Stimulated activated effector memory CD8-positive, alpha-beta T cell treated with anti-CD3 and anti-CD28 coated beads, Interleukin-12 subunit alpha, Interleukin-12 subunit beta, amount 100 ng/mL, for 72 hours (primary cell): ENCODE data around the gene EPHA8.

Experiments used
- ATAC-seq: fragments of 150-1000 bp; cut with Tn5 transposase; 2 replicates; pipeline ENCODE4 v1.10.0; 2021
- DNase-seq, 2 donors: peaks; one replicate each; pipeline ENCODE4 v3.0.0; 2021 to 2022; ENCODE audit warnings: low spot score in 2 of 2
- H3K27ac Mint-ChIP-seq: one replicate; pipeline ENCODE4 v1.8.0; 2022; ENCODE audit warnings: mild to moderate bottlenecking, mixed read lengths
- H3K36me3 Mint-ChIP-seq: one replicate; pipeline ENCODE4 v1.8.0; 2022; ENCODE audit warnings: mild to moderate bottlenecking, mixed read lengths
- H3K4me1 Mint-ChIP-seq: one replicate; pipeline ENCODE4 v1.8.0; 2022; ENCODE audit warnings: mixed read lengths
- H3K4me3 Mint-ChIP-seq: one replicate; pipeline ENCODE4 v1.8.0; 2022; ENCODE audit warnings: mild to moderate bottlenecking, mixed read lengths
- H3K9me3 Mint-ChIP-seq: one replicate; pipeline ENCODE4 v1.8.0; 2022; ENCODE audit warnings: mixed read lengths

The EPHA8 gene

GRCh38 chr1:22645931-22646330, 82.6 kb downstream of the EPHA8 start:
- Mint-ChIP-seq H3K4me1 (no peaks in the 10 kb centered on the region), H3K4me3 (no peak overlapping the region), H3K27ac (no peak overlapping the region), H3K36me3 (no peaks in the 10 kb centered on the region), H3K9me3 (no peaks in the 10 kb centered on the region)
- ATAC-seq (no peak), DNase-seq (no peak)

DNA sequence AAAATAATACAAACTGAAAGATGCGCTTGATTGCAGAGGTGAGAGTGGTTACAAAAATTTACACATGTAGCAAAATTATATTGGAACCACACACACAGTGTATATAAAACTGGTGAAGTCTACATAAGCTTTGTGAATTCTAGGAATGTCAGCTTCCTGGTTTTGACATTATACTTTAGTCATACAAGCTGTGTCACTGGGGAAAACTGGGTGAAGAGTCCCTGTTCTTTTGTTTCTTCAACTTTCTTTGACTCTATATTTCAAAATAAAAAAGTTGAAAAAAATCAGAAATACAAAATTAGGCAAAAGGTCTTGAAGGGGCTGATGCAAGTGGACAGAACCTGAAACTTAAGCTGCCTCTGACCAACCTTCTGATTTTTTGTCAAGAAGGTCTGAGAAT, 83.1 kb downstream of the EPHA8 start:
- ATAC-seq, result no peak
- Mint-ChIP-seq H3K4me1 (no peaks in the 10 kb centered on the region), H3K9me3 (no peaks in the 10 kb centered on the region), H3K36me3 (no peaks in the 10 kb centered on the region), H3K27ac (no peak overlapping the region), H3K4me3 (no peak overlapping the region)
- DNase-seq, result no peak

- no peak overlapping the region for H3K4me3 Mint-ChIP-seq
- no peaks in the 10 kb centered on the region for H3K9me3 Mint-ChIP-seq
- ATAC-seq (no peak), DNase-seq (no peak)
- H3K4me1 Mint-ChIP-seq, result no peaks in the 10 kb centered on the region
- no peaks in the 10 kb centered on the region for H3K36me3 Mint-ChIP-seq
- no peak overlapping the region for H3K27ac Mint-ChIP-seq
Observed at GRCh38 chr1:22650089-22650693, 86.9 kb downstream of the EPHA8 start.

DNA sequence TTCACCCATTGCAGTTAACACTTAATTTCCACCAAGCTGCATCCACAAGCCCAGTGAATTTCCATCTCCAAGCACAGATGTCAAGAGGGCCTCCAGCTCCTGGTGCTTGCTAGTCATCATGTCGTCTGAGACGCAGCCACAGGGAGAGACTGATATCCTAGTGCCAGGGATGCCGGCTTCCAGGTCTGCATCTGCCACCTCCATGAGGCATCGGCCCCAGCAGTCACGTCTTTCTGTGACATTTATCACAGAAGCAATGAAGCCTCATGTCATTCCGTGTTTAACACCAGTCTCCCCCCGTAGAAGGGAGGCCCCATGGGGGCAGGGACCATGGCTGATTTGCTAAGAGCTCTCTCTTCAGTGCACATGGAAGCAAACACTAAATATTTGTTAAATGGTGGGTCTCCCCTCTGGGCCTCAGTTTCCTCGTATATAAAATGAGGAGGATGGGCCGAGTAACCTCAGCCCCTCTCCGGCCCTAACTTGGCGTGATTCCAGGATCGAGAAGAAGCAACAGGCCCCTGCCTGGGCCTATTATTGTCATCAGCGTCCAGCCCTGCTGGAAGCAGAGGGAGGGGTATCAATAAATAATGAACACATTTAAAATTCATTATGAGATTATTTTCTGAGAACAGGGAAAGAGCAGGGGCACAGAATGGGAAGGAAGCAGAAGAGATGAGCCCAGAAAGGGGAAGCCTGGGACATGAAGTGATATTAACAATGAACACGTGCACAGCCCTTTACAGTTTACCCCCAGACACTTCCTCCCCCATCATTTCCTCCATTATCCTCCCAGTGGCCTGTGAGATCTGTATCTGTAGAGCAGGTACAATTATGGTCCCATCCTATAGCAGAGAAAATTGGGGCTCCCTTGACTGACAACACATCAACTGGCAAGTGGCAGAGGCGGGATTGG, 88.9 kb downstream of the EPHA8 start:
- ATAC-seq (no peak), DNase-seq (no peak)
- Mint-ChIP-seq H3K36me3 (no peaks in the 10 kb centered on the region), H3K27ac (no peak overlapping the region), H3K9me3 (no peaks in the 10 kb centered on the region), H3K4me1 (no peaks in the 10 kb centered on the region), H3K4me3 (no peak overlapping the region)

DNA sequence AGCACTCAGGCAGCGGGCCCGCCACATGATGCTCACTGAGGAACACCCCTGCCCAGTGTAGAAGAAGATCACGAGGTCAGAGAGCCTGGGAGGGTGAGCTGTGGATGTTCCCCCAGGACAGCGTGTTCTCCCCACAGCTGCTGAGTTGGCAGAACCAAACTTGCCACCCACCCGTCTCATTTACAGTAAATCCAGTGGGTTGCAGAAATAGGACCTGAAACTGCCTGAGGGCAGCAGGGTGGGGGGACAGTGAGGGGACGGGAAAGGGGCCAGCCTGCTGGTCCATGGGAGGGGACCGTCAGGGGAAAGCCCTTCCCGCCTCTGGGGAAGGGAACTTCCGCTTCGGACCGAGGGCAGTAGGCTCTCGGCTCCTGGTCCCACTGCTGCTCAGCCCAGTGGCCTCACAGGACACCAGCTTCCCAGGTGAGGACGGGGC, 89.6 kb downstream of the EPHA8 start, which contains the start of gene C1QB:
C1QB (plus strand) TSS at position 356 of the 436 bp plus-strand sequence. CDS start 6,227 bp downstream, outside the sequence.
- DNase-seq (no peak), ATAC-seq (no peak)
- H3K36me3 Mint-ChIP-seq, result no peaks in the 10 kb centered on the region
- H3K4me3 Mint-ChIP-seq, result no peak within 1 kb of the TSS
- H3K9me3 Mint-ChIP-seq, result no peaks in the 10 kb centered on the region
- H3K27ac Mint-ChIP-seq, result no peak within 1 kb of the TSS
- no peaks in the 10 kb centered on the region for H3K4me1 Mint-ChIP-seq
